HepG2 (cell line): ENCODE measurements around the gene NTN4. TPM values are rescaled to one million over a fixed set of nuclear protein-coding genes. Genes with fewer than 3 reads are reported as not detected.

ENCODE experiments used
- AGO1 ChIP-seq: fragments of 200-400 bp; formaldehyde crosslinking; IDR thresholded peaks from 2 replicates; pipeline ENCODE4 v1.6.1; 2017; ENCODE audit warnings: mild to moderate bottlenecking, low read depth, low read length, moderate library complexity; ENCODE audit not compliant: poor library complexity, severe bottlenecking
- AHR ChIP-seq: IDR thresholded peaks from 2 replicates; pipeline ENCODE4 v1.6.1; 2018; ENCODE audit warnings: missing genetic modification reagents, missing compliant biosample characterization
- ARNT2 ChIP-seq: sonication (generic); formaldehyde crosslinking; IDR thresholded peaks from 2 replicates; pipeline ENCODE4 v1.8.0; 2022; ENCODE audit warnings: mild to moderate bottlenecking, low read depth, missing genetic modification reagents, moderate library complexity
- BRCA1 ChIP-seq: sonication (generic); formaldehyde crosslinking; IDR thresholded peaks from 2 replicates; pipeline ENCODE4 v1.4.0; 2020; ENCODE audit warnings: missing genetic modification reagents
- CEBPB ChIP-seq: IDR thresholded peaks from 2 replicates; pipeline ENCODE4 v1.6.1; 2011; ENCODE audit warnings: low read depth, low read length, improper control_type of control experiment, borderline replicate concordance
- CEBPG ChIP-seq: IDR thresholded peaks from 2 replicates; pipeline ENCODE4 v1.6.1; 2016
- ERF ChIP-seq: IDR thresholded peaks from 2 replicates; pipeline ENCODE4 v1.6.1; 2018; ENCODE audit warnings: missing biosample characterization, missing genetic modification reagents
- HDAC1 ChIP-seq: sonication (generic); formaldehyde crosslinking; IDR thresholded peaks from 2 replicates; pipeline ENCODE4 v1.5.1; 2020; ENCODE audit warnings: mild to moderate bottlenecking, missing genetic modification reagents
- HOXA5 ChIP-seq: sonication (generic); formaldehyde crosslinking; IDR thresholded peaks from 2 replicates; pipeline ENCODE4 v1.4.0; 2020; ENCODE audit warnings: missing genetic modification reagents
- KMT2A ChIP-seq: sonication (generic); formaldehyde crosslinking; IDR thresholded peaks from 2 replicates; pipeline ENCODE4 v1.4.0; 2020; ENCODE audit warnings: missing genetic modification reagents
- MAX ChIP-seq: IDR thresholded peaks from 2 replicates; pipeline ENCODE4 v1.6.1; 2012; ENCODE audit warnings: inconsistent platforms
- MED1 ChIP-seq: sonication (generic); formaldehyde crosslinking; IDR thresholded peaks from 2 replicates; pipeline ENCODE4 v1.4.0; 2020; ENCODE audit warnings: missing genetic modification reagents
- MIER3 ChIP-seq: IDR thresholded peaks from 2 replicates; pipeline ENCODE4 v1.6.1; 2016; ENCODE audit warnings: missing compliant biosample characterization, borderline replicate concordance
- NONO ChIP-seq, 2 experiments: fragments of 450-650 bp in 1 of 2; sonication (generic) in 1 of 2; formaldehyde crosslinking in 1 of 2; IDR thresholded peaks in 1 of 2; conservative IDR thresholded peaks in 1 of 2; 2 replicates each; pipeline versions ENCODE4 v1.6.1 to v1.8.0; 2017 to 2022; ENCODE audit warnings: mild to moderate bottlenecking in 1 of 2, missing genetic modification reagents in 1 of 2, moderate library complexity in 1 of 2
- PHF21A ChIP-seq: sonication (generic); formaldehyde crosslinking; IDR thresholded peaks from 2 replicates; pipeline ENCODE4 v1.5.0; 2020; ENCODE audit warnings: mild to moderate bottlenecking, missing genetic modification reagents
- PHF8 ChIP-seq: sonication (generic); formaldehyde crosslinking; IDR thresholded peaks from 2 replicates; pipeline ENCODE4 v1.5.0; 2020; ENCODE audit warnings: missing genetic modification reagents
- SALL1 ChIP-seq: sonication (generic); formaldehyde crosslinking; IDR thresholded peaks from 2 replicates; pipeline ENCODE4 v1.8.0; 2022; ENCODE audit warnings: mild to moderate bottlenecking, missing genetic modification reagents
- TBX2 ChIP-seq: sonication (generic); formaldehyde crosslinking; IDR thresholded peaks from 2 replicates; pipeline ENCODE4 v1.5.0; 2020; ENCODE audit warnings: missing genetic modification reagents, mild to moderate bottlenecking, borderline replicate concordance
- TCF12 ChIP-seq, 2 experiments: fragments of 450-650 bp in 1 of 2; sonication (generic) in 1 of 2; formaldehyde crosslinking in 1 of 2; IDR thresholded peaks; 2 replicates each; pipeline versions ENCODE4 v1.6.1 to v1.8.0; 2017 to 2022; ENCODE audit warnings: antibody characterized with exemption in 1 of 2, mild to moderate bottlenecking in 1 of 2, missing genetic modification reagents in 1 of 2, moderate library complexity in 1 of 2
- XRCC5 ChIP-seq: fragments of 200-400 bp; formaldehyde crosslinking; optimal IDR thresholded peaks from 2 replicates; pipeline ENCODE3; 2017; ENCODE audit warnings: mild to moderate bottlenecking, low read length
- ZBTB4 ChIP-seq: sonication (generic); formaldehyde crosslinking; IDR thresholded peaks from 2 replicates; pipeline ENCODE4 v1.4.0; 2020; ENCODE audit warnings: missing genetic modification reagents, mild to moderate bottlenecking, borderline replicate concordance
- ZFP82 ChIP-seq: sonication (generic); formaldehyde crosslinking; IDR thresholded peaks from 2 replicates; pipeline ENCODE4 v1.5.1; 2020; ENCODE audit warnings: mild to moderate bottlenecking, missing genetic modification reagents, borderline replicate concordance
- ZNF180 ChIP-seq: sonication (generic); formaldehyde crosslinking; IDR thresholded peaks from 2 replicates; pipeline ENCODE4 v1.4.0; 2020; ENCODE audit warnings: low read depth, missing genetic modification reagents, borderline replicate concordance
- ZNF431 ChIP-seq: sonication (generic); formaldehyde crosslinking; IDR thresholded peaks from 2 replicates; pipeline ENCODE4 v1.9.0; 2022; ENCODE audit warnings: missing genetic modification reagents, low read depth, mild to moderate bottlenecking, borderline replicate concordance
- ZNF510 ChIP-seq: sonication (generic); formaldehyde crosslinking; IDR thresholded peaks from 2 replicates; pipeline ENCODE4 v1.4.0; 2020; ENCODE audit warnings: low read depth, mild to moderate bottlenecking, missing genetic modification reagents
- ZNF562 ChIP-seq: sonication (generic); formaldehyde crosslinking; IDR thresholded peaks from 2 replicates; pipeline ENCODE4 v1.8.0; 2022; ENCODE audit warnings: missing genetic modification reagents, borderline replicate concordance
- polyA plus RNA-seq, 8 experiments: library from polyadenylated mRNA; depleted of rRNA in 3 of 8; stranded (reverse) in 7 of 8; unstranded in 1 of 8; fragments of >200 nt; fragmentation: Illumina TruSeq in 4 of 8; extraction: Trizol in 4 of 8; gene quantifications; 2 replicates each; pipeline versions ENCODE4 v1.2.1 to v1.2.3, GENCODE V29; 2011 to 2016; ENCODE audit warnings: low read depth in 4 of 8, missing spikeins in 1 of 8, mixed read lengths in 1 of 8; ENCODE audit not compliant: insufficient read depth in 1 of 8
- total RNA-seq, 5 experiments: library from RNA; depleted of rRNA; stranded (reverse); fragments of >200 nt; fragmentation: Illumina TruSeq; extraction: Trizol; gene quantifications; 2 replicates each; pipeline ENCODE4 v1.2.3, GENCODE V29; 2016; ENCODE audit warnings: low read depth in 1 of 5

NTN4 gene
- total and polyA plus RNA-seq, 2 of the 13 experiments (the other 11 are each of a cell fraction or from before 2014, with no cell fraction given), result 7.8 to 11.5 TPM

- peak; percentile 24; the same call in 1 of the 2 replicates for TF ChIP-seq ZBTB4 (CRISPR knock-in tag)
- TF ChIP-seq MED1 (CRISPR knock-in tag), result no peak
- TF ChIP-seq CEBPG (CRISPR knock-in tag), result peak; percentile 51; the same call in 1 of the 2 replicates
- TF ChIP-seq NONO (IDR thresholded peaks at IDR 0.05), result no peak
- 0 out of 2 replicates have a peak, but pooled peaks have one; percentile 20 for TF ChIP-seq NONO (CRISPR knock-in tag; conservative IDR thresholded peaks at IDR 0.05)
- TF ChIP-seq SALL1 (CRISPR knock-in tag), result peak; percentile 7; the same call in 1 of the 2 replicates
- TF ChIP-seq HDAC1 (CRISPR knock-in tag), result peak; percentile 58
- 0 out of 2 replicates have a peak, but pooled peaks have one; percentile 25 for TF ChIP-seq PHF21A (CRISPR knock-in tag)
- TF ChIP-seq AGO1, result peak; percentile 56
- peak; percentile 70 for TF ChIP-seq KMT2A (CRISPR knock-in tag)
- TF ChIP-seq PHF8 (CRISPR knock-in tag), result peak; percentile 27; the same call in 1 of the 2 replicates
- TF ChIP-seq XRCC5, result peak; percentile 35
- TF ChIP-seq BRCA1 (CRISPR knock-in tag), result no peak
- TF ChIP-seq TBX2 (CRISPR knock-in tag), result peak; percentile 11; the same call in 1 of the 2 replicates
- no peak; the same call in 1 of the 2 replicates for TF ChIP-seq MAX
- no peak for TF ChIP-seq ZNF562 (CRISPR knock-in tag)
- TF ChIP-seq CEBPB, result no peak
- no peak for TF ChIP-seq MIER3
- 0 out of 2 replicates have a peak, but pooled peaks have one; percentile 2 for TF ChIP-seq ERF
- 0 out of 2 replicates have a peak, but pooled peaks have one; percentile 20 for TF ChIP-seq AHR (CRISPR knock-in tag)
- TF ChIP-seq TCF12 (IDR thresholded peaks at IDR 0.05), result no peak
- no peak for TF ChIP-seq TCF12 (CRISPR knock-in tag; IDR thresholded peaks at IDR 0.05)
- TF ChIP-seq ZFP82 (CRISPR knock-in tag), result no peak
- TF ChIP-seq HOXA5 (CRISPR knock-in tag), result no peak
- no peak for TF ChIP-seq ZNF180 (CRISPR knock-in tag)
- peak; percentile 29; the same call in 1 of the 2 replicates for TF ChIP-seq ARNT2 (CRISPR knock-in tag)
- no peak for TF ChIP-seq ZNF510 (CRISPR knock-in tag)
- no peak for TF ChIP-seq ZNF431
Observed at GRCh38 chr12:95790917-95791849, 619 bp upstream of the NTN4 start (continued).
